DMS53 treated with DMSO at 0.1 percent for 48 hours (cell line): ENCODE measurements around the gene GRIN1.

Experiments
- DNase-seq: peaks from one replicate; lab custom pipeline; 2025; ENCODE audit not compliant: unreplicated experiment; lab: John Stamatoyannopoulos, UW

GRIN1 gene

DNA sequence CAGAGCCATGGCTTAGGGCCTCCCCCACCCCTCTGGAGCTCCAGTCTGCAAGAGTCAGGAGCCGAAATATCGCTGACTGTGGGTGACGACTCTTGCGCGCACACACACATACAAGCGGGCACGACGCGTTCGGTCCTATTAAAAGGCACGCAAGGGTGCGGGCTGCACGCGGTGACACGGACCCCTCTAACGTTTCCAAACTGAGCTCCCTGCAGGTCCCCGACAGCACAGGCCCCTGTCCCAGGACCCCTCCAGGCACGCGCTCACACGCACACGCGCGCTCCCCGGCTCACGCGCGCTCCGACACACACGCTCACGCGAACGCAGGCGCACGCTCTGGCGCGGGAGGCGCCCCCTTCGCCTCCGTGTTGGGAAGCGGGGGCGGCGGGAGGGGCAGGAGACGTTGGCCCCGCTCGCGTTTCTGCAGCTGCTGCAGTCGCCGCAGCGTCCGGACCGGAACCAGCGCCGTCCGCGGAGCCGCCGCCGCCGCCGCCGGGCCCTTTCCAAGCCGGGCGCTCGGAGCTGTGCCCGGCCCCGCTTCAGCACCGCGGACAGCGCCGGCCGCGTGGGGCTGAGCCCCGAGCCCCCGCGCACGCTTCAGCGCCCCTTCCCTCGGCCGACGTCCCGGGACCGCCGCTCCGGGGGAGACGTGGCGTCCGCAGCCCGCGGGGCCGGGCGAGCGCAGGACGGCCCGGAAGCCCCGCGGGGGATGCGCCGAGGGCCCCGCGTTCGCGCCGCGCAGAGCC lies at the start of gene GRIN1:
TSS of gene GRIN1 (plus strand) at position 433 of the 746 bp plus-strand sequence. CDS start 333 bp downstream, outside the sequence.
- no peak for DNase-seq

DNA sequence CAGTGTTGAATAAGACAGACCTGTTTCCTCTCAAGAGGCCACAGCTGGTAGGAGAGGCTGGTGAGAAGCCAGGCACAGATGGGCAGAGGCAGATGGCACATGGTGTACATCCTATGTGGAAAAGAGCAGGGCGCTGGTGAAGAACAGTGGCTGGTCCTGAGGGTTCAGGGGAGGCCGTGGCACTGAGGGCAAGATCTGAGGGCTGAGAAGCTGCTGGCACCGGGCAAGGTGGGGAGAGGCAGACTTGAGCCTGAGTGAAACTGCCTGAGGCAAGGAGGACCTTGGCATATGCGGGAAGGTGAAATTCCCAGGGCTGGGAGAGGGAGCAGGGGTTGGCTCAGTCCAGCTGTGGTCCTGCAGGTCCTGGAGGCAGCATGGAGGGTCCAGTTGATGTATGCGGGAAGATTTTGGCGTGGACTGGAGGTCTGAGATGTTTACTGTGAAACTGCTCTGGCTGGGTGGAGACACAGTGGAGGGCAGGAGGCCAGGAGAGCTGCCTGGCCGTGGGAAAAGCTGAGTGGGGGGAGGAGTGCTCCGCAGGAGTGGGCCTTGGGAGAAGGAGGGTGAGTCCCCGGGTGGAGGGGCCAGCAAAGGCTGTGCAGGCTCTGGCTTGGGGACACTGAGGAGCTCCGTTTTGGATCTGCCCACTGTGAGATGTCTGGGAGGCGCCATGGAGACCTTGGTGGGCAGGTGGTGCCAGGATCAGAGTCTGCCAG lies 49.6 kb upstream of the GRIN1 start:
- DNase-seq: no peak

DNA sequence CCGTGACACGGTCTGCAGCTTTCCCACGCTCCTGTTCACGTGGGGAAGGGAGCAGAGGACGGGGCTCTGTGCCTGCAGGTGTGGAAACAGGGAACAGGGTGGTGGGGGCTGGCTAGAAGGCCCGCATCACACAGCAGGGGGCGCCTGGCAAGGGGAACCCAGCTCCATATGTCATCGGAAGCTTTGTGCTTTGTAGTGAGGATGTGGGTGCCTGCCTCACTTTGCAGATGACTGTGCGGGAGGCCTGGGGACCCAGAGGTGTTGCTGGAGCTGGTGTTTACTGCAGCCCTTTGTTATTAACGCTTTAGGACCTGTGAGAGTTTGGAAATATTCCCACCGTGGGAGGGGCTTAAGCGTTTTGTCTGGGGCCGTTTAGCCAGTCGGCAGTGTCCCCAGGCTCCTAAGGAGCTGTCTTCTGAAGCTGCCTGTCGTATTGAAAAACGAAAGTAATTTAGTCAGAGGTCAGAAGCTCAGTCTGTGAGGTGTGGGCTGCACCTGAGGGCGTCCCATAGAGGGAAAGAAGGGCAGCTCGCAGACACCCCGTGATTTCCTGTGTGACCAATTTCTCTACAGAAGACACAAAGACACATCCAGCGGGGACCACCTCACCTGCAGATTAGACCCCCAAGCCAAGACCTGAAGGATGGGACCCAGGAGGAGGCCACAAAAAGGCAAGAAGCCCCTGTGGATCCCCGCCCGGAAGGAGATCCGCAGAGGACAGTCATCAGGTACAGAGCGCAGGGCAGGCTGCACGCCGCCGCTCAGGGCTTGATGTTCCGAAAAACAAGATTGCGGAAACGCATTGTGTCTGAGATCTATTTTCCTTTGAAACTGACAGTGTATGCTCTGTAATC lies 43.1 kb upstream of the GRIN1 start:
- DNase-seq: no peak

DNA sequence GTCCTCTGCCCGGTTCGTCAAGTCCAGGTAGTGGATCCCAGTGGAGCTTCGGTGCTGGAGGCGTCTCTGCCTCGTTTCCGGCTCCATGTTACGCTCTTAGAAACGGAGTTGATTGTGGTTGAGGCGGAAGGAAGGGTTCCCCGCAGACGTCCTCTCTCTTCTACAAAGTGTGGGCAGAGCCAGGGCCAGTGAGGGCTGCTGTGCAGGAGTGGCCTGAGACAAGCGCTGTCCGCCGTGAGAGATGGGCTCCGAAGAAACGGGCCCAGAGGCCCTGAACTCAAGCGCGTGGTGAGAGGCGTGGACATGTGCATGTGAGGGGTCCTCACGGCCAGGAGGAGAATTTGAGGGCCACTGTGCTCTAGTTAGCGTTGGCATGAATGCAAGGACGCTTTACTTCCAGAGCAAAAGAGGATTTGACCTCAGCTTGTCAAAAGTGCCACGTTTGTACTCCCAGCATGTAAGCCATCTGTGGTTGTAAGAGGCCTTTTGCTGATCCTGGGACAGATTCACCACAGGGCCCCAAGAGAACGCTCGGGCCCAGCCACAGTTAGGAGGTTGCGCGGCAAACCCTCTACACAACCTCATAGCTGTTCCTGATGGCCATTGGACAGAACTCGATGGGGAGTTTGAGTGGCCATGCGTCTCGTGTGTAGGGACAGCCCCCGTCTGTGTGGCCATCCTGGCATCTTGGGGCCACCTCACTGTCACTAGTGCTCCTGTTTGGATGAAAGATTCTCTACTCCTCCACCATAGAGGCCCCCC lies 42.0 kb upstream of the GRIN1 start:
- DNase-seq: no peak

DNA sequence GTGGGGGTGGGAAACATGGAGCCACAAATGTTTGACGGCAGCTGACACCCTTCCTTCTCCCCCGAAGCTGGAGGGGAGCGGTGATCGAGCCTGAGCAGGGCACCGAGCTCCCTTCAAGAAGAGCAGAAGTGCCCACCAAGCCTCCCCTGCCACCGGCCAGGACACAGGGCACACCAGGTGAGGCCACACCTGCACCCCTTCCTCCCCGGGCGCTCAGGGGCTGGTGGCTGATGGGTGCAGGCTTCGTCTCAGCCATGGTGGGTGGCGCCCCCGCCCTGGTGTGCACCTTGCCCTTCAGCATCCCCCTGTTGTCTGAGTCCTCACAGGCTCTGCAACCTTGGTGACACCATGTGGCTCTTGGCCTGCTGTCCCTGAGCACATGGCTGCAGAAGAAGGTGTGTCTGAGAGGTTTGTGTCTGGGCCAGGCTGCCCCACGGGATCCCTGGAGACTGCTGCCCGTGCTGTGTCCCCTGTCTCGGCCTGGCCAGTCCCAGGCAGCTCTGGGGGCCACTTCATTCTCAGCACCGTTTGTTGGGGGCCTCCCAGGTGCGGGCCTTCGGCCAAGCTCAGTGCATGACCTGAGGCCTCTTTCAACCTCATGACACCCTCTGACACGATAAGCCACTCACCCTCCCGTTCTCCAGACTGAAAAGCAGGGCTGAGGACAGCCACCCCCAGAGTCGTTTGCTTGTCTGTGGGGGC lies 41.0 kb upstream of the GRIN1 start:
- no peak for DNase-seq

DNA sequence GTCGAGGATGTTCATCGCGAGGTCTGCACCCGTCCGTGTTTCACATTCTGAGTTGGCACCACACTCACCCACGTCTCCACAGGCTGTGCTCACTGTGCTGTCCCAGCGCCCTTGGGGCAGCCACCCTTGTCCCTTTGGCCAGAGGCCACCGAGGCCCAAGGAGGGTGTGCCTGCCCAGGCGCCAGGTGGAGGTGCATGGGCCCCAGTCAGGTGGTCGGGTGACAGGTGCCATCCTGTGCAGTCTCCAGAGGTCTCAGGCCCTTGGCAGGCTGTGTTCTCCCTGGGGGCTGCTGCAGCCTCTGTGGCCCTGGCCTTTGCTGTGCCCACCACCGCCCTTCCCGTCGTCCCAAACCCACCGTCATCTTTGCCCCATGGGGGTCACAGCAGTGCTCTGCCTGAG lies 39.7 kb upstream of the GRIN1 start:
- no peak for DNase-seq

DNA sequence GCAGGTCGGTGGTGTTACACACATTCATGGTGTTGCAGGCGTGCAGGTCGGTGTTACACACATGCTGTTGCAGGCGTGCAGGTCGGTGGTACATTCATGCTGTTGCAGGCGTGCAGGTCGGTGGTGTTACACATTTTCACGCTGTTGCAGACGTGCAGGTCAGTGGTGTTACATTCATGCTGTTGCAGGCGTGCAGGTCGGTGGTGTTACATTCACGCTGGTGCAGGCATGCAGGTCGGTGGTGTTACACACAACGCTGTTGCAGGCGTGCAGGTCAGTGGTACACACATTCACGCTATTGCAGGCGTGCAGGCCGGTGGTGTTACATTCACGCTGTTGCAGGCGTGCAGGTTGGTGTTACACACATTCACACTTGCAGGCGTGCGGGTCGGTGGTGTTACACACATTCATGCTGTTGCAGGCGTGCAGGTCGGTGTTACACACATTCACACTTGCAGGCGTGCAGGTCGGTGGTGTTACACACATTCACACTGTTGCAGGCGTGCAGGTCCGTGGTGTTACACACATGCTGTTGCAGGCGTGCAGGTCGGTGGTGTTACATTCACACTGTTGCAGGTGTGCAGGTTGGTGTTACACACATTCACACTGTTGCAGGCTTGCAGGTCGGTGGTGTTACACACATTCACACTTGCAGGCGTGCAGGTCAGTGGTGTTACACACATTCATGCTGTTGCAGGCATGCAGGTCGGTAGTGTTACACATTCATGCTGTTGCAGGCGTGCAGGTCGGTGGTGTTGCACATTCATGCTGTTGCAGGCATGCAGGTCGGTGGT lies 35.6 kb upstream of the GRIN1 start:
- DNase-seq: no peak

DNA sequence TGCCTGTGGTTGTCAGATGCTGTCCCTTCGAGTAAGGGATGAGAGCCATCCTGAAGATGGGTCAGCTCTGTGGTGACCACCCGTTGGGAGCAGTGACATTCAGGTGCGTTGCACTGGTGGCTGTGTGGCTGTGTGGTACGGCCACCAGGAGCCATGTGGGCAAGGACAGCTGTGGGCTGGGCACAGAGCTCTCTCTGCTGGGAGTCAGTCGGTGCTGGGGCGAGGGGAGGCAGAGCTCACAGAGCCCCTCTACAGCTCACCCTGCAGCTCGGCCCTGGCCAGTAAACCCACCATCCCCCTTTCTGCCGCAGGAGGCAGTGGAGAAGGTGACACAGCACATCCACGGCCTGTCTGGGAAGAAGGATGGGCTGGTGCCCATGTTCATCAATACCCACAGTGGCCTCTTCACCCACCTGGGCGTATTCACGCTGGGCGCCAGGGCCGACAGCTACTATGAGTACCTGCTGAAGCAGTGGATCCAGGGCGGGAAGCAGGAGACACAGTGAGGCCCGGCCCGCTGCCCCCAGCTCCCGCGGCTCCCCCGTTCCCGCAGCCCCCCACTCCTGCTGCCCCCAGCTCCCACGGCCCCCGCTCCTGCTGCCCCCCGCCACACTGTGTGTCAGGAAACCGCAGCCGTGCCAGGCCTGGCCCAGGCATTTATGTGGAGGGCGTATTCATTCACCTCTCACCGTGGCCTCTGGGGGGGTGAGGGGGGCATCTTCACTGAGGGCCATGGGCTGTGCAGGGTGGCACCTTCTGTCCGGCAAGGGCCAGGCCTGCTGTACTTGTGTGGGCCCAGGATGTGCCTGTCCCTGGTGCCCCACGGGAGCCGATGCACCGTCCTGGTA lies 32.9 kb upstream of the GRIN1 start:
- no peak for DNase-seq

DNA sequence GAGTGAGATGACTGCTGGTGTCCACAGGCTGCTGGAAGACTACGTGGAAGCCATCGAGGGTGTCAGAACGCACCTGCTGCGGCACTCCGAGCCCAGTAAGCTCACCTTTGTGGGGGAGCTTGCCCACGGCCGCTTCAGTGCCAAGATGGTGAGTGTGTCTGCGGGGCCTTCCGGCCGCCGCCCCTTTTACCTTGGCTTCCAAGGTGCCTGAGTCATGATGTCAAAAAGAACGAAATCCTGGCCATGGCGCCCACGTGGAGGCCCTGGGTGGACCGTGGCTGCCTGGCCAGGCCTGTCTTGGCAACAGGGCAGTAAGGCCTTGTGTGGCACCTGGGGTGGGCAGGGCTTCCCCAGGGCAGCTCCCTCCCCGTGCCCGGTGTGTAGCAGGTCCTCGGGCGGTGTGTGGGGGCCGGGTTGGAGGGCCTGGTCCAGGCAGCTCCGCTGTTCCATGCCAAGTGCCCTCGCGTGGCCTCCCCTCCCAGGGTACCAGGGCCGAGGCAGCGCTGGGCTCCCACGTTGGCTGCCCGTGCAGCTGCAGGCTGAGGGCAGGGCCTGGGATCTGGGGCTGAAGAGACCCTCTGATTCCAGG lies 32.2 kb upstream of the GRIN1 start:
- no peak for DNase-seq

DNA sequence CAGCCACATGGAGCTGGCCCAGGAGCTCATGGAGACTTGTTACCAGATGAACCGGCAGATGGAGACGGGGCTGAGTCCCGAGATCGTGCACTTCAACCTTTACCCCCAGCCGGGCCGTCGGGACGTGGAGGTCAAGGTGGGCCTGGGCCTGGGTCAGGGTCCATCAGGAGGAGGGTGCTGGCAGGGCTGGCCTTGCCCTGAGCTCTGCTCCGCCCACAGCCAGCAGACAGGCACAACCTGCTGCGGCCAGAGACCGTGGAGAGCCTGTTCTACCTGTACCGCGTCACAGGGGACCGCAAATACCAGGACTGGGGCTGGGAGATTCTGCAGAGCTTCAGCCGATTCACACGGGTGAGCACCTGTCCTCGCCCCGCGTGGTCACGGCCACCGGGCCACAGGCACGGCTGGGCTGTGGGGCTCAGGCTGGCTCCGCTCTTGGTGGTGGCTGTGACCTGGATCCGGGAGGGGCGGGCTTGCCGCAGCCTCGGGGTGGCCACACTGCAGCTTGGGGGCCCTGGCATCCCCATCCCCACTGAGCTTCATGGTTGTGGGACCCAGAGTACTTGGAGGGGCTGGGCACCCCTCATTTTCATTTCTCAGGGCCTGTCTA lies 31.5 kb upstream of the GRIN1 start:
- DNase-seq: no peak

DNA sequence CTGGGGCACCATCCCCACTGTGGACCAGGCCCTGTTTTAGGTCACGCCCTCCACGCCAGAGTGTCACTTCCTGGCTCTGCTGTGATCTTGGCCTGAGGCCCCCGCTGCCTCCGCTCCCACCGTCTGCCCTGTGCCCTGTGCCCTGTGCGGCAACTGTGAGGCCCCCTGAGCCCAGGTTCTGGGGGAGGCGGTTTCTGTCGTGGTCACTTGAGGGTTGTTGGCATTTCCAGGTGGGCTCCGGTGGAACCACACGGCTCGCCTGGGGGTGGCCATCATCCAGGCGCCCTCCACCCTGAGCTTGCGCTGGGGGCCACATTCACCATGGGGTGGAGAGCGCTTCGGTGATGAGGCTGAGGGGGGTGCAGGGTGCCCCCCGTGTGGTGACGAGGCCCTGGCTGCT lies 31.0 kb upstream of the GRIN1 start:
- DNase-seq: no peak

DNA sequence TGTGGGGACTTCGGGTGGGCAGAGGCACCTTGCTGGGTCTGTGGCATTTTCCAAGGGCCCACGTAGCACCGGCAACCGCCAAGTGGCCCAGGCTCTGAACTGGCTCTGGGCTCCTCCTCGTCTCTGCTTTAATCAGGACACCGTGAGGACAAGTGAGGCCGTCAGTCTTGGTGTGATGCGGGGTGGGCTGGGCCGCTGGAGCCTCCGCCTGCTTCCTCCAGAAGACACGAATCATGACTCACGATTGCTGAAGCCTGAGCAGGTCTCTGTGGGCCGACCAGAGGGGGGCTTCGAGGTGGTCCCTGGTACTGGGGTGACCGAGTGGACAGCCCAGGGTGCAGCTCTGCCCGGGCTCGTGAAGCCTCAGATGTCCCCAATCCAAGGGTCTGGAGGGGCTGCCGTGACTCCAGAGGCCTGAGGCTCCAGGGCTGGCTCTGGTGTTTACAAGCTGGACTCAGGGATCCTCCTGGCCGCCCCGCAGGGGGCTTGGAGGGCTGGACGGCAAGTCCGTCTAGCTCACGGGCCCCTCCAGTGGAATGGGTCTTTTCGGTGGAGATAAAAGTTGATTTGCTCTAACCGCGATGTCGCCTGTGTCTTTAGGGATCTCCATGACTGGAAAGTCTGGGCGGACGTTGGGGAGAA lies 30.2 kb upstream of the GRIN1 start:
- no peak for DNase-seq

DNA sequence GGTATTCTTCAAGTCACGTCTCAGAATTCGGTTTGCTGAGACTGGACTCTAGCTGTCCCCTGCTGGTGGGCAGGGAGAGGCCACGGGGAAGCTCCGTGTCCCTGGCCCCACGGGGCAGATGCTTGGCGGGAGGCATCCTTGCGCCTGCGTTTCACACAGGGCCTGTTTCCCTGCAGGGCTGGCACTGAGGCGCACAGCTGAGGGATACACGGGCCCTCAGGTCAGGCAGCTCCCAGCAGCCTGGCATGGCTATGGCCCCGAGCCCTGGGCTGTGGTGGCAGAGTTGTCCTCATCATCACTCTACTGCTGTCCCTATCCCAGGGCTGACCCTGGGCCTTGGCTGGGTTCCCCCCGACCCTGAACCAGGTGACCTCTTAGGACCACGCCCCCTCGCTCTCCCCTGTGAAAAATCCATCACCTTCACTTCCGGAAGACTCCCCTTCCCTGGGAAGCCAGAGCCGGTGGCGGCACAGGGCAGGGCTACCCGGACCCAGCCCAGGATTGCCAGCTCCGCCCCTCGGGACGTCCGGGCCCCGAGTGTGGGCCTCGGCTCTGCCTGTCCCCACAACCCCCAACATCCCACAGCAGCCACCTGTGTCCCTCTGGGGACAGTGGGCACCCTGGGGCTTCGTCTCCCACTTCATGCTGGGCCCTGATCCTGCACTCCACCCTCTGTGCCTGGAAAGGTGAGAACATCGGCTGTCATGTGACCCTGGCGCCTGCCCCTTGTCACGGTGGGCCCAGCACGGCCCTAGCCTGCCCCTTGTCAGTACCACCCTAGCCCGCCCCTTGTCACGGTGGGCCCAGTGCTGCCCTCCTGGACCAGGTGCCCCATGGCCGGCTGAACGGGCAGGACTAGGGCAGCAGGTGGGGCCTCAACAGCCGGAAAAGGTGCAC lies 29.5 kb upstream of the GRIN1 start:
- DNase-seq: no peak

DNA sequence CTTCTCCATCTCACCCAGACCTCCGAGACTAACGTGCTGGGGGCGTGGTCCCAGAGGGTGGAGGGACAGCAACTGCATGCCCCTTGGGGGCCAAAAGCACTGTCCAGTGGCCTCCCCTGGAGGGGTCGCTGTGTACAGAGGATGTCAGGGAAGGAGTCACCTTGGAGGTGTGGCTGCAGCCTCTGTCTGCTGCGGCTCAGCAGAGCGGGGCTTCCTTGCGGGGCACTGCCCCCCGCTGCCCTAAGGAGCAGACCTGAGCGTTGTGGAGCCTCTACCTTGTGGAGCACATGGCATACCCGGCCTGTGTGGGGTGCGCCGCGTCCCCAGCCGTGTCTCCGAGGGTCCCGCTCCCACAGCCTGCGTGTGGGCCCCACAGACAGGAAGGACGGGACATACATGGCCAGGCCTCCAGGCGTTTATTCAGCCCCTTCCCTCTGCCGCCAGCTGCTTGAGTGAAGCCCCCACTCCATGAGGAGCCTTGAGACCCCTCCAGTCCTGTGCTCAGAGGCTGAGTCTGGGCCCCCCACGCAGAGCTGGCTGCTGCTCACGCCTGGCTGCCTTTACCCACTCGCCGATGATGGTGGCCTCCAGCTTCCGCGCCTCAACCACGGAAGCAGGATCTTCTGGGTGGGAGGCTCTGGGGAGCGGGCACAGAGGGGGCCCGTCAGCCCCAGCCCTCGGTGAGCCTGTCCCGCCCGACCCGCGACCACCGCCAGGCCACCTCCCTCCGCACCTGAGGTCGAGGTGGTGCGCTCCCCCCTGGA lies 28.6 kb upstream of the GRIN1 start:
- no peak for DNase-seq

DNA sequence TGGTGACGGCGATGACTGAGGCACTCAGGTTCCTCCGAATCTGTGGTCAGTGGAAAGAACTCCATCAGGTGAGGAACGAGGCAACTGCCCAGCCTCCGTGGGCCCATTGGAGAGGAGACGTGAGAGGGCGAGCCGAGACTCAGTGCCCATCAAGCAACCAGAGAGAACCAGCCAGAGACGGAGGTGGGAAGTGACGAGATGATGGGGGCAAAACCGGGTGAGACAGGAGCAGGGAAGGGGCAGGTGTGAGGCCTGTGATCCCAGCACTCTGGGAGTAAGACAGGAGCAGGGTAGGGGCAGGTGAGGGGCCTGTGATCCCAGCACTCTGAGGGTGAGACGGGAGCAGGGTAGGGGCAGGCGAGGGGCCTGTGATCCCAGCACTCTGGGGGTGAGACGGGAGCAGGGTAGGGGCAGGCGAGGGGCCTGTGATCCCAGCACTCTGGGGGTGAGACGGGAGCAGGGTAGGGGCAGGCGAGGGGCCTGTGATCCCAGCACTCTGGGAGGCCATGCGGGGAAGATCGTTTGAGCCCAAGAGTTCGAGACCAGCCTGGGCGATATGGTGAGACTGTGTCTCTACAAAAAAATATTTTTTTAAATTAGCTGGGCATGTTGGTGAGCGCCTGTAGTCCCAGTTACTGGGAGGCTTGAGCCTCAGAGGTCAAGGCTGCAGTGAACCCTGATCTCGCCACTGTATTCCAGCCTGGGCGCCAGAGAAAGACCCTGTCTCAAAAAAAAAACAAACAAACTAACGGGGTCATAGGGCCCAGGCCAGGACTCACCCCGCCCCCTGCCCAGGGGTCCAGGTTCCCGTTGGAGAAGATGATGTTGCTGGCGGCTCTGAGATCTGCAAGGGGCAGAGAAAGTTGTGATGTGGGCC lies 27.8 kb upstream of the GRIN1 start:
- no peak for DNase-seq
